Smooth muscle cell of the brain vasculature (primary cell): ENCODE measurements around the gene LCE1D.

Source experiments
- DNase-seq: peaks from one replicate; pipeline ENCODE4 v3.0.0-alpha.2; 2012; ENCODE audit warnings: low read depth, low spot score

Gene LCE1D, protein sequence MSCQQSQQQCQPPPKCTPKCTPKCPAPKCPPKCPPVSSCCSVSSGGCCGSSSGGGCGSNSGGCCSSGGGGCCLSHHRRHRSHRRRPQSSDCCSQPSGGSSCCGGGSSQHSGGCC

DNA sequence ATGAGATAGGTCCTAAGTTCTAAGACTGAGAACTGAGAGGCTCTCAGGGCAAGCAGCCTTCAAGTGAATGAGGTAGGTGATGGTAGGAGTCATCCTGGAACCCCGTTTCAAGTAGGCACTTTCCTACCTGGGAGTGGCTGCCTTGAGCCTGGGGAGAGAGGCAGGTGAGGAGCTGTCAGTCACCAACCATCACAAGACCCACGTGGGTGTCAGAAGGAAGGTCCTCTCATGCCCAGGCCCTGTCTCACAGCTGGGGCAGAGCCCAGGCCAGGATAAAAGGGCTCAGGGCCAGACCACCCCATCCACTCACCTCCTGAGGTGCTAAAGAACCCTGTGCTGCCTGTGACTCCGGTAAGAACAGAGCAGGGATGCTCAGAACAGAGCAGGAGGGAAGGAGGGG lies at the start of gene LCE1D:
Gene LCE1D, plus strand, starts transcription at position 301 of the 400 bp plus-strand sequence. CDS start 1,074 bp downstream, outside the sequence.
- no peak for DNase-seq

DNA sequence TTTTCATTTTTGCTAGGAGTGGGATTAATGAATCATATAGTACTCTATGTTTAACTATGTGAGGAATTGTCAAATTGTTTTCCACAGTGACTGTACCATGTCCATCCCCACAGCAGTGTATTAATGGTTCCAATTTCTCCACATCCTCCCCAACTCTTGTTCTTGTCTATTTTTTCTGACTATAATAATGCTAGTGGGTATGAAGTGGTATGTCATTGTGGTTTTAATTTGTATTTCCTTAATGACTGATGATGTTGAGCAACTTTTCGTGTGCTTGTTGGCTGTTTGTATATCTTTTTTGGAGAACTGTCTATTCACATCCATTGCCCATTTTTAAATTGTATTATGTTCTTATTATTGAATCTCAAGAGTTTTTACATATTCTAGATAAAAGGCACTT lies 48.7 kb upstream of the LCE1D start:
- DNase-seq, result no peak

DNA sequence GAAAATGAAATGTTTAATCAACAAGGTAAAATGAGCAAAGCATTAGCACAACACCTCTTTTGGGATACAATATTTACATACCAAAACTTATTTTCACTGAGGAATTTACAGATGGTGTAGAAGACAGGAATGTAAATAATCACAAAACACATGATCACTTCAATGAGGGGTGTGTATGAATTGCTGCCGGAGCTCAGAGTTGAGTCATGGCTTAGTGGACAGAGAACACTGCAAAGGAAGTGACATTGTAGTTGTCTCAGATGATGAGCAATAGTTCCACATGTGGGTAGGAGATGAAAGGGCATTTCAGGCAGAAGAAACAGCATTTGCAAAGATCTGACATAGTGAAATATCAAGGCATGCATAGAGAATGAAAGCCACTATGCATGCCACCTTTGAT lies 44.3 kb upstream of the LCE1D start:
- DNase-seq, result no peak

DNA sequence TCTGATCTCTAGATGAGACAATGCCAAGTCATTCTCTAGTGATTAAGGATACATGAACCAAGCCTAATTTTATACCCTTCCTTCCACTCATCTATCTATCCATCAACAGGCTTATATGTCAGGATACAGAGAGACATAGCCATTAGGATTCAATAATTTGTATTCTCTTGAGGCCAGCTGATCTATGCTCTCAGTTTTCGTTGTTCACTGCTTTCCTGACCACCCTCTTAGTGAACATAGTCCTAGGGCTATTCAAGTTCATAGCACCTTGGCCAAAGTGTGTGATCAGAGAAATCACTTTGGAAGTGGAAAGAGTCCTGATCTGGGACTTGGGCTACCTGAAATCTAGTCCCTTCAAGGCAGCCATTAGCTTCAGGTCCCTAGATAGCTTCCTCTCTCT lies 42.9 kb upstream of the LCE1D start:
- no peak for DNase-seq

DNA sequence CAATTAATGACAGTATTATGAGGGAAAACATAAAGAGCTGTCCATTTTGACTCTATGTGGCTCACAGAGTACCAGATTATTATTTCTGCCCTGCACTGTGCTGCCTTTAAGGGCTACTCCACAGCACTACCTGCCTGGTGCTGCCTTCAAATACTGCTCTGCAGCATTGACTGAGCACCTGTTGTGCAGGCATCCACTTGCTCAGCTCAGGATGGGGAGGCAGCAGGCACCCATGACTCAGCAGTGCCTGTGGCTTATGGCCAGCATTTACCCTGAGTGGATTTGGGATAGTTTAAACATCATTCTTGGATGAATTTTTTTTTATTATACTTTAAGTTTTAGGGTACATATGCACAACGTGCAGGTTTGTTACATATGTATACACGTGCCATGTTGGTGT lies 39.6 kb upstream of the LCE1D start:
- DNase-seq, result no peak

DNA sequence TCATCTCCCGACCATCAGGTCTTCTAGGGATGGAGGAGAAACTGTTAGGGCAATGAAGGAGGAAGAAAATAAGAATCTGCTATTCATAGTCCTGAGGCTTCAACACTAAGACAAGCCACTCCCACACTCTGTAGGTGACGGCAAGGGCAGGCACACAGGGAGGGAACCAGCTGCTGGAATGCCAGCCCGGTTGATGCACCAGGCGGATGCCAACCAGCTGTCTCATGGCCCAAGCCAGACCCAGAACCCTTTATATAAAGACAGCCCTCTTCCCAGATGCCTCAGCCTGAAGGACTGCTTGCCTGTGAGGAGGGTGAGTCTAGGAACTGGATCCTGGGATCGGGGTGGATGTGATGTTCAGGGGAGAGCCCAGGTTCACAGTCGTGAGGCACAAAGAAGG lies 38.8 kb upstream of the LCE1D start, which contains the start of gene KPRP:
Gene KPRP, plus strand, starts transcription at position 279 of the 400 bp plus-strand sequence. CDS start 1,564 bp downstream, outside the sequence.
- no peak for DNase-seq

DNA sequence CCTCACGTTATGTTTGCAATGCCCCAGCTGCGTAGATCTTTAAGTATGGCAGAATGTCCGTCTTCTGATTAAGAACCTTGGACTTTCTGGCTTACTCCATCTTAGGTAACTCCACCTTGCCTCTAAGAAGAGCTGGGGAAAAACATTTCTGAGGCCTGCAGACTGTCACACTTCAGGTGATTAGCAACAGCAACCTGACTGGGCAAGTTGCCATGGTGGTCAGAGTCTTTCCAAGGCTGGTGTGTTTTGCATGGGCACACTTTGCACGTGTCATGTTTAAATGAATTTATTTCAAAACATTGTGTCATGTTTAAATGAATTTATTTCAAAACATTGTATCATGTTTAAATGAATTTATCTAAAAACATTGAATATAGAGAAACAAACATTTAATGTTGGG lies 37.9 kb upstream of the LCE1D start:
- no peak for DNase-seq

DNA sequence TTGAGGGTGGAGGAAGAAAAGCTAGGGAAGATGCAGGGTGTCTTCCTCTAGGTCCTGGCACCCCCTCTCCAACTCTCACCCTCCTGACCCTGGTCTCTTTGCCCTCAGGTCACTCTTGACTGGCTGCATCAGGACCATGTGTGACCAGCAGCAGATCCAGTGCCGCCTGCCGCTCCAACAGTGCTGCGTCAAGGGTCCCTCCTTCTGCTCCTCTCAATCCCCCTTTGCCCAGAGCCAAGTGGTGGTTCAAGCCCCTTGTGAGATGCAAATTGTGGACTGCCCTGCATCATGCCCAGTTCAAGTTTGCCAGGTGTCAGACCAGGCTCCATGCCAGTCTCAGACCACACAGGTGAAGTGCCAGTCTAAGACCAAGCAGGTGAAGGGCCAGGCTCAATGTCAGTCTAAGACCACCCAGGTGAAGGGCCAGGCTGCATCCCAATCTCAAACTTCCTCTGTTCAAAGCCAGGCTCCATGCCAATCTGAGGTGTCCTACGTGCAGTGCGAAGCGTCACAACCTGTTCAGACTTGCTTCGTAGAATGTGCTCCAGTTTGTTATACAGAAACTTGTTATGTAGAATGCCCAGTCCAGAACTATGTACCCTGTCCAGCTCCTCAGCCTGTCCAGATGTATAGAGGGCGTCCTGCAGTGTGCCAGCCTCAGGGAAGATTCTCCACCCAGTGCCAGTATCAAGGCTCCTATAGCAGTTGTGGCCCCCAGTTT lies 36.9 kb upstream of the LCE1D start:
- DNase-seq, result no peak

DNA sequence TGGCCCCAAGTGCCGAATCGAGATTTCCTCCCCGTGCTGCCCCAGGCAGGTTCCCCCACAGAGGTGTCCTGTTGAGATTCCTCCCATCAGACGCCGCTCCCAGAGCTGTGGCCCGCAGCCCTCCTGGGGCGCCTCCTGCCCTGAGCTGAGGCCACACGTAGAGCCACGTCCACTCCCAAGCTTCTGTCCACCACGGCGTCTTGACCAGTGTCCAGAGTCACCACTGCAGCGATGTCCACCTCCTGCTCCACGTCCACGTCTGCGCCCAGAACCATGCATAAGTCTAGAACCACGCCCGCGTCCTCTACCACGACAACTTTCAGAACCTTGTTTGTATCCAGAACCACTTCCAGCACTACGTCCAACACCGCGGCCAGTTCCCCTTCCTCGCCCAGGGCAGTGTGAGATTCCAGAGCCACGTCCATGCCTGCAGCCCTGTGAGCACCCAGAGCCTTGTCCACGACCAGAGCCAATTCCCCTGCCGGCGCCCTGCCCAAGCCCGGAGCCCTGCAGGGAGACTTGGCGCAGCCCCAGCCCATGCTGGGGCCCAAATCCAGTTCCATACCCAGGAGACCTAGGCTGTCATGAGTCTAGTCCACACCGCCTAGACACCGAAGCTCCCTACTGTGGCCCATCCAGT lies 35.9 kb upstream of the LCE1D start:
- no peak for DNase-seq

DNA sequence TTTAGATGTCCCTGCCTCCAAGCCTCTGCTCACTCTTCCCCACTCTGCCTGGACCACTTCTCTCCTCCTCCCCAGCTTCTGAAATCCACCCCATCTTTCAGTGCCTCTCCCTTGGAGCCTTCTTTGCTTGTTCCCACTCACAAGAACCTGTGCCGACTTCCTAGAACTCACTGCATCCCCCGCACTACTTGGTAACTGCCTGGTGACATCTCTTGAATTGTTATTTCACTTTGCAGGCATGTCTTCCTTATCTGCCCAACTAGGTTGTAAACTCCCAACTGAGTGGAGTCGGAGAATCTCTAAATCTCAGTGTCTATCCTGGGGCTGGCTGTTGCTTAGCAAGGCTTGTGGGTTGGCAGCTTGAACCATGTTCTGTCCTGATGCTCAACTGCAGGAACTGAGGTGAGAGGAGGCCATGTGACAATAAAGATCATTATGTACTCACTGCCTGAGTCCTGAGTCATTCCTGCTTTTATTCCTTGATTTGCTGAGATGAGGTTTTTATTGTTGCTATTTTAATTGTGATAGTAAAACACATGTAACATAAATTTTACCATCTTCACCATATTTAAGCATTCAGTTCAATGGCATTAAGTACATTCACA lies 34.8 kb upstream of the LCE1D start:
- no peak for DNase-seq

DNA sequence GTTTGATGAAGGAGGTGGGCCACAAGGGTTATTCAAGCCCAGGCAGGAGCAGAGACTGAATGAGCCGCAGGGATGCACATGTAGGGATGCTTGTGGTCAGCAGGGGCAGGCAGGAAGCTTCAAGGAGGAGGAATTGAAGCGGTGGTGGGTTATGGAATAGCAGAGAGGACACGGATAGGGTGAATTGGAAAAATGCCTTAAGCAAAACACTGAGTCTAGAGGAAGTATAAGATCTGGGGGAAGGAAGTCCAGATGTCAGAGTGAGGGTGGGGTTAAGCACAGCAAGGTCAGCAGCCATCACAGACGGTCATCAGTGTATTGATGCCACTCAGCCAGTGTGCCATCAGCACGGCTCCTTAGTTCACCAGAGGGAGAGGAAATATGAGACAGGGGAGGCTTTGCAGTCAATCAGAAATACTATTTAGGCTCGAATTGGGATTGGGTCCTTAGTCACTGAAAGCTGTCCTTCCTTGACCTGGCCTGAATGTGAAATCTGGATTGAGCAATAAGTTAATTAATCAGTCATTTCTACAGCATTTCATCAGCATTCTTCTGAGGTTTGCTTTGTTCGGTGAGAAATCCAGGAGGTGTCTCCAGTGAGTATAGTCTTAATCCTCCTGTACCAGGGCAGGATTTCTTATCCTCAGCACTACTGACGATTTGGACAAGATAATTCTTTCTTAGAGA lies 27.5 kb upstream of the LCE1D start:
- DNase-seq, result no peak

DNA sequence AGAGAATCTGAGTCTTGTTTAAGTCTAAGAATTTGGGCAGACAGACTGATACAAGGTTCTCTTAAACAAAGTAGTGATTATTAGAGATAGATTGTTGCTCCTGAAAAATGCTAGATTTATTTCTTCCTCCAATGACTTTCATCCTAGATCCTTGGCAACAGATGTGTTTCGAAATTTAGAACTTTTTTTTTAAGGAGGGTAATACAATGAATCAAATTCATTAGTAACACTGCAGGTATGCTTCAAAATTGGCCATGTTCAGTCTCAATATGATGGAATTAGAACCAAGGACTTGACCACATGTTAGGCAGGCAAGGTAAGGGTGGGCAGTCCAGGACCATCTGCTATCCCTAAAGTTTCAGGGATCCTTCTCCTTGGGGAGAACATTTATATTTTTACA lies 26.1 kb upstream of the LCE1D start:
- DNase-seq, result no peak

DNA sequence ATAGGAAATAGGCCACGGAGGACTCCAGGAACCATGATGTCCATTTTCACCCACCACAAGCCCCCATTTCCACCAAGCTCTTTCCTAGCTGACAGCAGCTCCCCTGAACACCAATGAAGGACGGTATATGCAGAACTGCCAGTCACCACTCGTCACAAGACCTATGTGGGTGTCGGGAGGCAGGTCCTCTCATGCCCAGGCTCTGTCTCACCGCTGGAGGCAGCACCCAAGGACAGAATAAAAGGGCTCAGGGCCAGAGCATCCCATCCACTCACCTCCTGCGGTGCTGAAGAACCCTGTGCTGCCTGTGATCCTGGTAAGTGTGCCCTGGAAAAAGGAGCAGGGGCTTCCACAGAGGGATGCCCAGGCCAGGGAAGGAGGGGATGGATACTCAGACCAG lies 21.6 kb upstream of the LCE1D start, which contains the start of gene LCE1F:
Gene LCE1F, plus strand, starts transcription at position 266 of the 400 bp plus-strand sequence. CDS start 1,232 bp downstream, outside the sequence.
- DNase-seq, result no peak

DNA sequence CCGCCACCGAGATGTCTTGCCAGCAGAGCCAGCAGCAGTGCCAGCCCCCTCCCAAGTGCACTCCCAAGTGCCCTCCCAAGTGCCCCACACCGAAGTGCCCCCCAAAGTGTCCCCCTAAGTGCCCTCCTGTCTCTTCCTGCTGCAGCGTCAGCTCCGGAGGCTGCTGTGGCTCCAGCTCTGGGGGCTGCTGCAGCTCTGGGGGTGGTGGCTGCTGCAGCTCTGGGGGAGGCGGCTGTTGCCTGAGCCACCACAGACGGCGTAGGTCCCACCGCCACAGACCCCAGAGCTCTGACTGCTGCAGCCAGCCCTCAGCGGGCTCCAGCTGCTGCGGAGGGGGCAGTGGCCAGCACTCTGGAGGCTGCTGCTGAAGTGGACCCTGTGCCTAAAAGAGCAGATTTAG lies 20.2 kb upstream of the LCE1D start:
- DNase-seq, result no peak

DNA sequence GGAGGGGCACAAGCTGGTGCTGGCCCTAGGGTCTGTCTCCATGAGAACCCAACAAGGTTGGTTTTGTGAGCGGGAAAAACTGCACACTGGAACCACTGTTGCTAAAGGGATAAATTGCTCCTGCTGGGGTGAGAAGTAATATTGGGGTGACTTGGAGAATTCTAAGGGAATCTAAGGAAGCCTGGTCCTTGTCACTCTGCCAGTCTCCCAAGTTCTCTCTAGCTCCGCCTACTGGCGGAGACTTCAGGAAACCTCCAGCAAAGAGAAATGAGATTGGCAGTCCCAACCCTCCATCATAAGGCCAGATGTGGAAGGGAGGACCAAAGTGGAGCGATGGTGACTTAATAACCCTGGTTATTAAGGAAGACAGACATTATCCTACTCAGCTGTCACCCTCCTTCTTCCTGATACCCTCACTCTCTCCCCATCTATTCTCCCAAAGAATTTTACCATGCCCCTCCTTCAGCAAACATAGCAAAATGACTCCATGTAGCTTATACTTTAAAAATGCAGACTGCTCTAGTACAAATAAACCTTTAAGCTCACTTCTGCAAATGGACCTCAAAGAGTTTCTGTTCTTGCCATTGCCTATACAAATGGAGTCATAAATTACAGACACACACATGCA lies 18.9 kb upstream of the LCE1D start:
- DNase-seq, result no peak

DNA sequence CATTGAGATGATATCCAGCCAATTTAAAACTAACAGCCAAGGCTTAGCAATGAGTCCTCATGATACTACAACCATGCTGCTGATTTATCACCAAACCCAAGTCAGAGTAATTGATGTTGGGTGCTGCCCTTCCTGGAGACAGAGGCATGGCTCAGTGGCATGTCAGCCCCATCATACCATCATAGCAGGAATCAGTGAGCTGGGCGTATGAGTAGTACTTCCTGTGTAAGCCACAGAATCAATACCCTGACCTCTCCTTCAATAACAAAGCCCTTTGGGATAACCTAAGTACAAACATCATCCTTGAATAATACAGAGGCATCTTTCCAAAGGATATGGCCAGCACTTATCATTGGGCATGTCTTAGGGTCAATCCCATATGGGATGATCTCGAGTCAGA lies 13.4 kb upstream of the LCE1D start:
- no peak for DNase-seq

DNA sequence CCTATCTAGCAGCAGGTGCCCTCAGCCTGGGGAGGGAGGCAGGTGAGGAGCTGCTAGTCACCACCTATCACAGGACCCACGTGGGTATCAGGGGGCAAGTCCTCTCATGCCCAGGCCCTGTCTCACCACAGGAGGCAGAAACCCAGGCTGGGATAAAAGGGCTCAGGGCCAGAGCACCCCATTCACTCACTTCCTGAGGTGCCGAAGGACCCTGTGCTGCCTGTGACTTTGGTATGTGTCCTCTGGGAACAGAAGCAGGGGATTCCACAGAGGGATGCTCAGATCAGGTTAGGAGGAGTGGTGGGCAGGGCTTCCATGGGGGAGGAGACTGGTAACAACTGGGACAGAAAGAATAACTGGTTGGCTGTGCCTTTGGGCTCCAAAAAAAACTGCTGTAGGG lies 10.4 kb upstream of the LCE1D start, which contains the start of gene LCE1E:
Gene LCE1E, plus strand, starts transcription at position 181 of the 400 bp plus-strand sequence. CDS start 1,043 bp downstream, outside the sequence.
- DNase-seq, result no peak

DNA sequence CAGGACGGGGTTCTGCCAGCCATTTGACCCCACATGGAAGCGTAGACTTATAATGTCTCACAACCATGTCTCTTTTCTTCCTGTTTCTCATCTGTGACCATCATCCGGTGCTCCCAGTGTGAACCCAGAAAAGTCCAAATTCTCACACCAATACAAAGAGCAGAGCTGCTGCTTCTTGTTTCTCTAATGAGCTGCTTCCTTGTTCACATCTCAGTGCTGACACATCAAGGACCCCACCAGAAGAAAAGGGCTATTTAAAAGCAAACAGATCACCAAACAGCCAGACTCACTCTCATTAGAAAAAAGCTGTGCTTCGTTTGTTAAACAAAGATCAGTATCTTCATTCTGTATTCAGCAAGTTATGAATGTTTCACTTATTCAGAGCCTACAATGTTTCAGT lies 835 bp upstream of the LCE1D start:
- DNase-seq, result no peak

DNA sequence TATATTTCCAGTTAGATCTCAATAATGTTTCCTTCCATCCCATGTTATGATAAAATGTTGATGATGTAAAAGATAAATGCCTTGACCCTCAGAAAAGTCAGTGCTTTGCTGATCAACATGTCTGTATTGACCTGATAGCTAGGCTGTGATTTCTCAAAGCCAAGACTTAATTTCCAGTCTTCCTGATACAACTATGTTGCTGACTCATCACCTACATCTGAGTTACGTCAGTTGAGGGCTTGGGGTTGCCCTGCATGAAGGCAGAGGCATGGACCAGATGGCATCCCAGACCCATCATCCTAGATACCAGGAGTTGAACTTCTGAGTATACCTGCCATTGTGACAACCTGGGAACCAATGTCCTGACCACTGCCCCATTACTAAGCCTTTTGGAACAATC lies 4.8 kb downstream of the LCE1D start:
- no peak for DNase-seq

DNA sequence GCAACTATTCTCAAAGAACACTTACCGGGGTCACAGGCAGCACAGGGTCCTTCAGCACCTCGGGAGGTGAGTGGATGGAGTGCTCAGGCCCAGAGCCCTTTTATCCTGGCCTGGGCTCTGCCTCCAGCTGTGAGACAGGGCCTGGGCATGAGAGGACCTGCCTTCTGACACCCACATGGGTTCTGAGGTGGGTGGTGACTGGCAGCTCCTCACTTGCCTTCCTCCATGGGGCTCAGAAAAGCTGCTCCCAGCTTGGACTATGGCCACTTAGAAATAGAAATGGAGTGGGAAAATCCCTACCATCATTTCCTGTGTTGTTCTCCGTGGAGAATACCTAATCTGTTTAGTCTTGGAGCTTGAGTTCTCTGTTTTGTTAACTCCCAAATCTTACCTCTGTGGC lies 10.1 kb downstream of the LCE1D start, which contains the start of gene LCE1C:
Gene LCE1C, minus strand, starts transcription at position 76 of the 400 bp plus-strand sequence. CDS start 1,173 bp downstream, outside the sequence.
- DNase-seq, result no peak

DNA sequence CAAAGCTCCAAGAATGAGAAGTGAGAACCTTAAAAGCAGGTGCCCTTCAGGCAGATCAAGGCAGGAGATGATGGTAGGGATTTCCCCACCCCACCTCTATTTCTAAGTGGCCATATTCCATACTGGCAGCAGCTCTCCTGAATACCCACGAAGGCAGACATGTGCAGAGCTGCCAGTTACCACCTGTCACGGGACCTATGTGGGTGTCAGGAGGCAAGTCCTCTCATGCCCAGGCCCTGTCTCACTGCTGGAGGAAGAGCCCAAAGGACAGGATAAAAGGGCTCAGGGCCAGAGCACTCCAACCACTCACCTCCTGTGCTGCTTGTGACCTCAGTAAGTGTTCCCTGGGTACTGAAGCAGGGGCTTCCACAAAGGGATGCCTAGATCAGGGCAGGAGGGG lies 14.5 kb downstream of the LCE1D start:
- DNase-seq, result no peak
